OCI-LY3 (cell line): Measurements from ENCODE around the gene XRN1.

Experiments
- H2AFZ ChIP-seq: fragments of 200-600, 300-600 bp; shearing (Covaris generic); 2 replicates; pipeline ENCODE4 v1.6.0; 2014; ENCODE audit warnings: antibody characterized with exemption, low read depth, low read length
- H3K27ac ChIP-seq: fragments of 200-600, 300-600 bp; sonication (generic); 2 replicates; pipeline ENCODE4 v1.5.1; 2014; ENCODE audit warnings: mild to moderate bottlenecking, low read length, moderate library complexity, mixed read lengths
- H3K27me3 ChIP-seq: fragments of 200-600, 300-600 bp; sonication (generic); 2 replicates; pipeline ENCODE4 v1.6.1; 2014; ENCODE audit warnings: low read depth, low read length, mixed read lengths
- H3K36me3 ChIP-seq: fragments of 200-600, 300-600 bp; sonication (generic); replicated peaks from 2 replicates; pipeline ENCODE3; 2014; ENCODE audit warnings: low read depth, low read length, mixed read lengths
- H3K4me1 ChIP-seq: fragments of 300-600, 200-600 bp; sonication (generic); 2 replicates; pipeline ENCODE4 v1.6.1; 2014; ENCODE audit warnings: low read length, mixed read lengths
- H3K4me2 ChIP-seq: fragments of 200-600, 300-600 bp; sonication (generic); 2 replicates; pipeline ENCODE4 v1.6.1; 2014; ENCODE audit warnings: low read length, mixed read lengths
- H3K4me3 ChIP-seq: fragments of 300-600, 200-600 bp; sonication (generic); 2 replicates; pipeline ENCODE4 v1.5.1; 2014; ENCODE audit warnings: antibody characterized with exemption, mild to moderate bottlenecking, low read length, moderate library complexity
- H3K79me2 ChIP-seq: fragments of 300-600, 200-600 bp; shearing (Covaris generic); 2 replicates; pipeline ENCODE4 v1.6.1; 2014; ENCODE audit warnings: mild to moderate bottlenecking, low read length, mixed read lengths
- H3K9ac ChIP-seq: fragments of 300-600, 200-600 bp; shearing (Covaris generic); 2 replicates; pipeline ENCODE4 v1.6.0; 2014; ENCODE audit warnings: mild to moderate bottlenecking, low read length, moderate library complexity
- H3K9me3 ChIP-seq: fragments of 200-600, 300-600 bp; shearing (Covaris generic); 2 replicates; pipeline ENCODE4 v1.6.1; 2014; ENCODE audit warnings: low read length, mixed read lengths; ENCODE audit not compliant: insufficient read depth
- H4K20me1 ChIP-seq: fragments of 200-600, 300-600 bp; sonication (generic); 2 replicates; pipeline ENCODE4 v1.6.1; 2016; ENCODE audit warnings: low read length, mixed read lengths; ENCODE audit not compliant: insufficient read depth
- CTCF ChIP-seq: fragments of 200-600, 300-600 bp; sonication (generic); IDR thresholded peaks from 2 replicates; pipeline ENCODE4 v1.5.1; 2014; ENCODE audit warnings: antibody characterized with exemption, low read length, low read depth
- EZH2phosphoT487 ChIP-seq: fragments of 200-600 bp; shearing (Covaris generic); IDR thresholded peaks from 2 replicates; pipeline ENCODE4 v1.6.1; 2018; ENCODE audit warnings: antibody characterized with exemption, mixed run types, low read depth

XRN1 gene

GRCh38 chr3:142436951-142437585 is 10.8 kb downstream of the XRN1 start:
- no peak overlapping the region for H3K9ac ChIP-seq
- H2AFZ ChIP-seq: no peak overlapping the region
- H3K4me3 ChIP-seq: no peak overlapping the region
- H3K4me2 ChIP-seq: no peak overlapping the region
- H3K27ac ChIP-seq: no peak overlapping the region
- H3K79me2 ChIP-seq: peaks cover 85% of the 10 kb centered on the region
- no peaks in the 10 kb centered on the region for H3K27me3 ChIP-seq
- H3K4me1 ChIP-seq: peaks cover 5% of the 10 kb centered on the region; the same call in 1 of the 2 replicates
- H4K20me1 ChIP-seq: peaks cover 51% of the 10 kb centered on the region
- no peak for TF ChIP-seq CTCF
- no peak for TF ChIP-seq EZH2phosphoT487
- H3K36me3 ChIP-seq: peaks cover 10% of the 10 kb centered on the region
- H3K9me3 ChIP-seq: no peaks in the 10 kb centered on the region

GRCh38 chr3:142434503-142434902 is 13.3 kb downstream of the XRN1 start:
- no peak for TF ChIP-seq EZH2phosphoT487
- no peak for TF ChIP-seq CTCF
- peaks cover 60% of the 10 kb centered on the region for H3K79me2 ChIP-seq

GRCh38 chr3:142433110-142433509 is 14.7 kb downstream of the XRN1 start:
- Histone ChIP-seq H3K9me3 (no peaks in the 10 kb centered on the region), H3K27me3 (no peaks in the 10 kb centered on the region), H3K4me3 (no peak overlapping the region), H2AFZ (no peak overlapping the region), H3K36me3 (peaks cover 30% of the 10 kb centered on the region), H3K4me1 (peaks cover 8% of the 10 kb centered on the region; the same call in 1 of the 2 replicates), H3K4me2 (no peak overlapping the region), H3K9ac (no peak overlapping the region), H3K79me2 (peaks cover 48% of the 10 kb centered on the region), H3K27ac (no peak overlapping the region), H4K20me1 (peaks cover 40% of the 10 kb centered on the region)
- TF ChIP-seq CTCF: no peak
- TF ChIP-seq EZH2phosphoT487: no peak

More at GRCh38 chr3:142434503-142434902, 13.3 kb downstream of the XRN1 start:
- Histone ChIP-seq H3K4me3 (no peak overlapping the region), H3K36me3 (peaks cover 28% of the 10 kb centered on the region), H4K20me1 (peaks cover 46% of the 10 kb centered on the region), H2AFZ (no peak overlapping the region), H3K9me3 (no peaks in the 10 kb centered on the region), H3K27me3 (no peaks in the 10 kb centered on the region), H3K27ac (no peak overlapping the region), H3K4me1 (peaks cover 8% of the 10 kb centered on the region; the same call in 1 of the 2 replicates), H3K9ac (no peak overlapping the region), H3K4me2 (no peak overlapping the region)

- H3K9ac ChIP-seq: no peak overlapping the region
- peaks cover 8% of the 10 kb centered on the region; the same call in 1 of the 2 replicates for H3K4me1 ChIP-seq
- H3K36me3 ChIP-seq: peaks cover 32% of the 10 kb centered on the region
- no peaks in the 10 kb centered on the region for H3K9me3 ChIP-seq
- H2AFZ ChIP-seq: no peak overlapping the region
- TF ChIP-seq EZH2phosphoT487 (no peak), CTCF (no peak)
- no peak overlapping the region for H3K4me3 ChIP-seq
- peaks cover 24% of the 10 kb centered on the region for H4K20me1 ChIP-seq
- H3K27me3 ChIP-seq: no peaks in the 10 kb centered on the region
- H3K4me2 ChIP-seq: no peak overlapping the region
- no peak overlapping the region for H3K27ac ChIP-seq
- peaks cover 13% of the 10 kb centered on the region for H3K79me2 ChIP-seq
Observed at GRCh38 chr3:142429582-142429981, 18.3 kb downstream of the XRN1 start.
